ENCODE results near the gene FLNA. TPM values are rescaled to one million over a fixed set of nuclear protein-coding genes. Genes with fewer than 3 reads are reported as not detected.

FLNA gene
- total and polyA plus RNA-seq, 10 of the 15 experiments (the other 5 are each of a cell fraction or from before 2014, with no cell fraction given) = 5.1 to 643 (median 171) TPM

GRCh38 chrX:154307202-154307601 is 67.2 kb downstream of the FLNA start:
- FAIRE-seq (no peak), ATAC-seq (no peak), DNase-seq (ENCODE audit: low read depth, low spot score) (no peak)
- RAD21 ChIA-PET (ENCODE audit: unreplicated experiment) = no interaction called here
- H4K20me1 ChIP-seq (ENCODE audit: control insufficient read depth, insufficient read depth) = no peaks in the 10 kb centered on the region
- intact Hi-C loops (cut with micrococcal nuclease; ENCODE audit: unreplicated experiment) = no loop called here
- POLR2A ChIA-PET = no interaction called here
- H3K27ac ChIP-seq (ENCODE audit: control insufficient read depth, insufficient read depth) = no peak overlapping the region
- no peak overlapping the region for H2AFZ ChIP-seq (ENCODE audit: control insufficient read depth, low read depth, low read length)
- in situ Hi-C loops (cut with MboI) = loop anchor here (25.0 kb wide), 1 partner anchor 170 kb away; the partner anchor contains the start of gene OPN1LW
- H3K4me3 ChIP-seq = no peak overlapping the region
- CTCF ChIA-PET = interaction anchor here (1.0 to 4.0 kb wide), 3 partner anchors 12 to 170 kb away, joined by 3 to 17 read pairs (median 3); partner anchors contain the start of gene TEX28
- H3K4me2 ChIP-seq (ENCODE audit: control insufficient read depth, insufficient read depth) = no peak overlapping the region
- SMC1A ChIA-PET (ENCODE audit: uncharacterized antibody, unreplicated experiment) = no interaction called here
- no peaks in the 10 kb centered on the region; the same call in 2 of the 3 replicates for H3K9me3 ChIP-seq (replicated peaks; ENCODE audit: control insufficient read depth, insufficient read depth, low read length)
- 57% methylated on average over 6 of the region's 6 CpGs for WGBS (ENCODE audit: insufficient coverage, insufficient replicate concordance, low lambda C conversion rate, missing lambda C conversion rate)
- H3K9ac ChIP-seq (ENCODE audit: control insufficient read depth, insufficient read depth, low read length) = no peak overlapping the region
- no TSS peak for BruUV-seq (replicated peaks)
- no peaks in the 10 kb centered on the region for H3K36me3 ChIP-seq (ENCODE audit: control insufficient read depth in 2 of 2, insufficient read depth in 2 of 2, low read length in 1 of 2)
- no peaks in the 10 kb centered on the region for H3K27me3 ChIP-seq (replicated peaks in 1 of 2; ENCODE audit: control insufficient read depth in 2 of 2, insufficient read depth in 2 of 2, low read length in 1 of 2)
- H3K4me1 ChIP-seq (ENCODE audit: control insufficient read depth, insufficient read depth, low read length) = no peaks in the 10 kb centered on the region
- no peaks in the 10 kb centered on the region for H3K79me2 ChIP-seq (ENCODE audit: control insufficient read depth, insufficient read depth, low read length)
- TF ChIP-seq TCF3 (IDR thresholded peaks at IDR 0.05; ENCODE audit: borderline replicate concordance, insufficient read depth, low read depth, low read length) = no peak
- TF ChIP-seq RELB (IDR thresholded peaks at IDR 0.05; ENCODE audit: low read depth) = no peak
- no peak for TF ChIP-seq MYB (IDR thresholded peaks at IDR 0.05; ENCODE audit: borderline replicate concordance, low read depth, low read length)
- TF ChIP-seq, protein P1, sequence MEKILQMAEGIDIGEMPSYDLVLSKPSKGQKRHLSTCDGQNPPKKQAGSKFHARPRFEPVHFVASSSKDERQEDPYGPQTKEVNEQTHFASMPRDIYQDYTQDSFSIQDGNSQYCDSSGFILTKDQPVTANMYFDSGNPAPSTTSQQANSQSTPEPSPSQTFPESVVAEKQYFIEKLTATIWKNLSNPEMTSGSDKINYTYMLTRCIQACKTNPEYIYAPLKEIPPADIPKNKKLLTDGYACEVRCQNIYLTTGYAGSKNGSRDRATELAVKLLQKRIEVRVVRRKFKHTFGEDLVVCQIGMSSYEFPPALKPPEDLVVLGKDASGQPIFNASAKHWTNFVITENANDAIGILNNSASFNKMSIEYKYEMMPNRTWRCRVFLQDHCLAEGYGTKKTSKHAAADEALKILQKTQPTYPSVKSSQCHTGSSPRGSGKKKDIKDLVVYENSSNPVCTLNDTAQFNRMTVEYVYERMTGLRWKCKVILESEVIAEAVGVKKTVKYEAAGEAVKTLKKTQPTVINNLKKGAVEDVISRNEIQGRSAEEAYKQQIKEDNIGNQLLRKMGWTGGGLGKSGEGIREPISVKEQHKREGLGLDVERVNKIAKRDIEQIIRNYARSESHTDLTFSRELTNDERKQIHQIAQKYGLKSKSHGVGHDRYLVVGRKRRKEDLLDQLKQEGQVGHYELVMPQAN (conservative IDR thresholded peaks at IDR 0.05) = no peak
- TF ChIP-seq, protein P2, sequence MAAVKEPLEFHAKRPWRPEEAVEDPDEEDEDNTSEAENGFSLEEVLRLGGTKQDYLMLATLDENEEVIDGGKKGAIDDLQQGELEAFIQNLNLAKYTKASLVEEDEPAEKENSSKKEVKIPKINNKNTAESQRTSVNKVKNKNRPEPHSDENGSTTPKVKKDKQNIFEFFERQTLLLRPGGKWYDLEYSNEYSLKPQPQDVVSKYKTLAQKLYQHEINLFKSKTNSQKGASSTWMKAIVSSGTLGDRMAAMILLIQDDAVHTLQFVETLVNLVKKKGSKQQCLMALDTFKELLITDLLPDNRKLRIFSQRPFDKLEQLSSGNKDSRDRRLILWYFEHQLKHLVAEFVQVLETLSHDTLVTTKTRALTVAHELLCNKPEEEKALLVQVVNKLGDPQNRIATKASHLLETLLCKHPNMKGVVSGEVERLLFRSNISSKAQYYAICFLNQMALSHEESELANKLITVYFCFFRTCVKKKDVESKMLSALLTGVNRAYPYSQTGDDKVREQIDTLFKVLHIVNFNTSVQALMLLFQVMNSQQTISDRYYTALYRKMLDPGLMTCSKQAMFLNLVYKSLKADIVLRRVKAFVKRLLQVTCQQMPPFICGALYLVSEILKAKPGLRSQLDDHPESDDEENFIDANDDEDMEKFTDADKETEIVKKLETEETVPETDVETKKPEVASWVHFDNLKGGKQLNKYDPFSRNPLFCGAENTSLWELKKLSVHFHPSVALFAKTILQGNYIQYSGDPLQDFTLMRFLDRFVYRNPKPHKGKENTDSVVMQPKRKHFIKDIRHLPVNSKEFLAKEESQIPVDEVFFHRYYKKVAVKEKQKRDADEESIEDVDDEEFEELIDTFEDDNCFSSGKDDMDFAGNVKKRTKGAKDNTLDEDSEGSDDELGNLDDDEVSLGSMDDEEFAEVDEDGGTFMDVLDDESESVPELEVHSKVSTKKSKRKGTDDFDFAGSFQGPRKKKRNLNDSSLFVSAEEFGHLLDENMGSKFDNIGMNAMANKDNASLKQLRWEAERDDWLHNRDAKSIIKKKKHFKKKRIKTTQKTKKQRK (IDR thresholded peaks at IDR 0.05; ENCODE audit: low read depth, low read length) = no peak
- TF ChIP-seq POLR2AphosphoS5 (IDR thresholded peaks at IDR 0.05; ENCODE audit: low read length) = no peak
- no peak for TF ChIP-seq STAT1 (conservative IDR thresholded peaks at IDR 0.05)
- no peak for TF ChIP-seq CHD2 (IDR thresholded peaks at IDR 0.05; ENCODE audit: borderline replicate concordance, low read depth, low read length)
- TF ChIP-seq SREBF2 (IDR thresholded peaks at IDR 0.05; ENCODE audit: low read length) = no peak
- TF ChIP-seq, protein P3, sequence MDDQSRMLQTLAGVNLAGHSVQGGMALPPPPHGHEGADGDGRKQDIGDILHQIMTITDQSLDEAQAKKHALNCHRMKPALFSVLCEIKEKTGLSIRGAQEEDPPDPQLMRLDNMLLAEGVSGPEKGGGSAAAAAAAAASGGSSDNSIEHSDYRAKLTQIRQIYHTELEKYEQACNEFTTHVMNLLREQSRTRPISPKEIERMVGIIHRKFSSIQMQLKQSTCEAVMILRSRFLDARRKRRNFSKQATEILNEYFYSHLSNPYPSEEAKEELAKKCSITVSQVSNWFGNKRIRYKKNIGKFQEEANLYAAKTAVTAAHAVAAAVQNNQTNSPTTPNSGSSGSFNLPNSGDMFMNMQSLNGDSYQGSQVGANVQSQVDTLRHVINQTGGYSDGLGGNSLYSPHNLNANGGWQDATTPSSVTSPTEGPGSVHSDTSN (IDR thresholded peaks at IDR 0.05; ENCODE audit: insufficient replicate concordance, low read depth, low read length) = no peak
- TF ChIP-seq IKZF2 (IDR thresholded peaks at IDR 0.05) = no peak
- no peak for TF ChIP-seq EP300 (IDR thresholded peaks at IDR 0.05; ENCODE audit: borderline replicate concordance in 1 of 2, control insufficient read depth in 1 of 2, low read depth in 2 of 2, low read length in 2 of 2)
- no peak for TF ChIP-seq RAD21 (IDR thresholded peaks at IDR 0.05; ENCODE audit: insufficient read depth, low read depth, low read length)
- no peak for TF ChIP-seq BCL11A (IDR thresholded peaks at IDR 0.05; ENCODE audit: low read depth, low read length)
- TF ChIP-seq IRF4 (IDR thresholded peaks at IDR 0.05; ENCODE audit: low read depth, low read length) = no peak
- no peak for TF ChIP-seq ZSCAN29 (IDR thresholded peaks at IDR 0.05)
- TF ChIP-seq JUNB (IDR thresholded peaks at IDR 0.05) = no peak
- no peak for TF ChIP-seq PAX5 (IDR thresholded peaks at IDR 0.05; ENCODE audit: borderline replicate concordance, low read depth, low read length)

Measured in GM12878 (cell line).